ENCODE measurements around the gene POGLUT2.

GRCh38 chr13:102815788-102816187 lies 17.0 kb upstream of the POGLUT2 start:
- no peak for TF ChIP-seq POLR2AphosphoS5 (IDR thresholded peaks at IDR 0.05; ENCODE audit: borderline replicate concordance, low read depth, low read length)
- TF ChIP-seq EZH2 (IDR thresholded peaks at IDR 0.05): no peak
- TF ChIP-seq FOXP2 (optimal IDR thresholded peaks at IDR 0.05; ENCODE audit: control extremely low read depth, extremely low read length, insufficient read depth): no peak

Measured in SK-N-MC (cell line).